GM12891 (cell line): ENCODE results near the gene STAB2.

Experiments
- PAX5 ChIP-seq: IDR thresholded peaks from 2 replicates; pipeline ENCODE4 v1.6.1; 2011; ENCODE audit warnings: low read length, moderate library complexity, mild to moderate bottlenecking; ENCODE audit not compliant: insufficient read depth, severe bottlenecking
- POLR2A ChIP-seq: IDR thresholded peaks from 2 replicates; pipeline ENCODE4 v1.6.1; 2011; ENCODE audit warnings: low read depth, low read length, control low read depth
- POLR2AphosphoS5 ChIP-seq: IDR thresholded peaks from 2 replicates; pipeline ENCODE4 v1.6.1; 2011; ENCODE audit warnings: low read depth, low read length, control low read depth
- SPI1 ChIP-seq: IDR thresholded peaks from 2 replicates; pipeline ENCODE4 v1.6.1; 2011; ENCODE audit warnings: low read depth, low read length, control low read depth
- TAF1 ChIP-seq: IDR thresholded peaks from 2 replicates; pipeline ENCODE4 v1.6.1; 2011; ENCODE audit warnings: low read depth, low read length, control low read depth

GRCh38 chr12:103743788-103744187 is 156.7 kb downstream of the STAB2 start:
- TF ChIP-seq POLR2A (no peak), SPI1 (no peak), TAF1 (no peak), POLR2AphosphoS5 (no peak), PAX5 (no peak)
